ENCODE results near the gene RGS6.
"Not testable (repeated sequence)": the region's sequence is repeated elsewhere in the genome, so short reads cannot be mapped to it uniquely, and the experiment has no call there.

Gene RGS6

DNA sequence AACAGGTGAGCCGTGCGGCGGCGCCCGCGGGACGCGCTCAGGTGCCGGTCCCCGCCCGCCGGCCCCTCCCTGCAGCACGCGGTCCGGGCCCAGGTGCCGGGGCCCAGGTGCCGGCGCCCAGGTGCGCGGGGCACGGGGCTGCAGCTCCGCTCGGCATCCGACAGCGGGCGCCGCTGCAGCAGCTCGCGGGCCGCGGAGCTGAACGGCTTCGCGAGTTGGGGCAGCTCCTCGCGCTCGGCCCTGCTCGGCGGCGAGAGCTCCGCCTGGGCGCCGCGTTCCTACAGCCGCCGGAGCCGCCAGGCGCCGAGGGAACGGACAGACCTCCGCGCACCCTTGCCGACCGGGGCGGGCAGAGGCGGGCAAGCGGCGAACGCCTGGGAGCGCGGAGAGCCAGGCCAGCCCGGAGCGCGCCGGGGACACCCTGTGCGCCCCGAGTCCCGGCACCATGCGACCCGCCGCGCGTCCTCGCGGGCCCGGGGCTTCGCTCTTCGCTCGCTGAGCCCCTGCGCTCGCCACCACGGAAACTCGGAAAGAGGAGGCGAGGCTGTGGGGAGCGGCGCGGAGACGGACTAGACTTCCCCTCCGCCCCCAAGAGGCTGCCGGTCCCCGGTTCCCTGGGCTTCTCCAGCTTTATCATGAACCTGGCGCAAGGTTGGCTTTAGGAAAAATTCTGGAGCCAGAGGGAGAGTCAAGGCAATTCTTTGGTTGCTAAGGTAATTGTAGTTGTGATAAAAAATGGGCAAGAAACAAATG lies at the start of gene RGS6:
RGS6 (plus strand) TSS at position 201 of the 753 bp plus-strand sequence.
- peak; percentile 21 for DNase-seq

DNA sequence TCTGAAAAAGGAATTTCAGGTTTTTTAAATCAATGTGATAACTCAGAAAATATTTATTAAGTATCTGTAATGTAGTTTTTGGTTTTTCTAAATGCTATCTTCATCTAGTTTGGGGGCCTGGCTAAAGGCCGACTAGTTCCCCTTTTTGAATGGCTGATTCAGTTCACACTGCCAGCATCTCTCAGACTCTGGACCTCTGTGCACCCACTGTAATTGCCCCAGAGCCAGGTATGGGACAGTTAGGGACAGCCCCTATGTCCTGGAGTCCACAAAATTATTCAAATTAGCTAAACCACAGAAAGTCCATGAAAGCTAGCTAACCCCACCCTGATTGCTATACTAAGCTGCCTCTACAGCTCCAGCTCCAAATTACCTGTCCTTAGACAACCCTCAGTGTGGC lies 49.1 kb upstream of the RGS6 start:
- DNase-seq, result no peak

DNA sequence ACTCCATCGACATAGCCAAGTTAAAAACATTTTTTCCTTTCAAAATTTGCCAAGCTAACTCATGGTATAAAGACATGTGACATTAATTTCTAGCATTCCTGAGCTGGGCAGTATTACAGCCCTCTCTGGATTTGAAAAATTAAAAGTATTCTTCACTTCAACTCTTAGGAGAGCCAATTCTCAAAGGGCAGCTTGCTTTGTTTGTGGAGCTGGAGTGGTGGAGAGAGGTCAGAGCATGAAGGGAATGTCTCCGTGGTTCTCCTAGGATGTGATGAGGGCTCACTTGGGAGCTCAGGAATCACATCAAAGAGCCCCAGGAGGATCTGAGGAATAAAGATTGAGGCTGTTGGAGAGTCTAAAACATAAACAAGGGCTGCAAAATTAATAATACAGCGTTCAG lies 46.9 kb upstream of the RGS6 start:
- DNase-seq, result no peak

DNA sequence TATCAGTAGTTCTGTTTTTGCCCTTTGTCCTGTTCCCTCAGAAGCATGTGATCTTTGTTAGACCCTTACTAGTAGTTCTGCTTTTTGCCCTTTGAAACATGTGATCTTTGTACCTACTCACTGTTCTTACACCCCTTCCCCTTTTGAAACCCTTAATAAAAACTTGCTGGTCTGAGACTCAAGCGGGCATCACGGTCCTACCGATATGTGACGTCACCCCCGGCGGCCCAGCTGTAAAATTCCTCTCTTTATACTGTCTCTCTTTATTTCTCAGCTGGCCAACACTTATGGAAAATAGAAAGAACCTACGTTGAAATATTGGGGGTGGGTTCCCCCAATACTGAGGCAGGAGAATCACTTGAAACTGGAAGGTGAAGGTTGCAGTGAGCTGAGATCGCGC lies 44.4 kb upstream of the RGS6 start:
- not testable (repeated sequence) for DNase-seq

DNA sequence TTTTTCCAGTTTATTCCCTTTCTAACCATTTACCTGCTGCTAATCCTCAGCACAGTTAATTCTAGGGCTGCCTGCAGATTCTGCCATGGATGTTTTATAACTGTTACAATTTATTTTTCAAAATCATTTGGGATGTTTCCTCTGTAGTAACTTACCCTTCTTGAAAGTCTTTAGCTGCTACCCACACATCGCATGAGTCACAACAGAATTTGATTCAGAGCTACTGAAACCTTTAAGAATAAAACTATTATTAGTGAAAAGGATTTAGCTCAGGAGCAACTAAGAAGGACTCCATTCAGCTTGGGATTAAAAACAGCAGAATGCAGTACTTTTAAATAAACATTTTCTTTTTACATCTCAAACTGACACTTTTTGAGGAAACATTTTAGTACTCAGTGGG lies 41.7 kb upstream of the RGS6 start:
- DNase-seq, result no peak

DNA sequence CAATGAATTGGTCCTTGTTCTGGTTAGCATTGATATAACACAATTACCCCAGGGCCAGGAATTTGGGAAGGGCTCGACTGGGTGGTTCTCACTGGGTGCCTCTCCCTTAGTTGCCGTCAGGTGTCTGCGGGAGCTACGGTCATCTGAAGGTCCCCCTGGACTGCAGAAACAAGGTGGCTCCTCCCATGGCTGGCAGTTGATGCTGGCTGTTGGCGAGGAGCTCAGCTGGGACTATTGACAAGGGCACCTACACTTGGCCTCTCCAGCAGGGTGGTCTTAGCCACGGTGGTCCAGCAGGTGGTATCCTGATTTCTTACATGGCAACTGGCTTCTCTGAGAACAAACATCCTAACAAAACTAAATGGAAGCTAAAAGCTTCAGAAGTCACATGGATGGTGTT lies 41.0 kb upstream of the RGS6 start:
- no peak for DNase-seq

DNA sequence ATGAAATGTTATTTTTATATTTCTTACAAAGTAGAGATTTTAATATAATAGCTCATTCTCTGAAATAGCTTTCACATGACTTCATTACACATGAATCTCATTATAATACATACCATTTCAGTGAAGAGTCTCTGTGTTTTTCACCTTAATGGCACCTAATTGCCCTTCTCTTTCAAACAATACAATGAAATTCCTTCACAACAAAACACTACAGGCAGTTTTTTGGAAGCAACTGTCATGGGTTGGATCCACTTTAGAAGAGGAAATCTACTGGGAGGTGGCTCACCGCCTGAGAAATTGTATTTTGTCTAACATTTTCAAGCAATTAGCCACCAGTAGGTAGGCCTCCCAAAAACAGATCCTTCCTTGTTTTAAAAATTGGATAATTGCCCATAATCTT lies 40.3 kb upstream of the RGS6 start:
- no peak for DNase-seq

DNA sequence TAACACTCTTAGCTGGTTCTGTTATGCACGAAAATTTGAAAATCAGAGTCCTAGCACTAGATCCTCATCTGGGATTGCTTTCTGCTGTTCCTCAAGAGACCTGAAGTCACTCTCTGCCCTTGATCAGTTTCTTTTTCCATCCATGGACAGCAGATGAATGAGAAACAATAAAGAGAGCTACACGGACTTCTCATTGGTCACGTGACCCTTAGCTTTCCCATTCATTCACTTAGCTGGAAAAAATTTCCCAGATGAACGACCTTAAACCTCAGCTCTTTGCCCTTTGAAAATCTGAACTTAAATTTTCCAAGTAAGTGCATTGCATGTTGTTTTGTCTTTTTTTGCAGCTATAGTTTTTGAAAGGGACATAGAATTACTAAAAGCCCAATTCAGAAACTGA lies 27.2 kb upstream of the RGS6 start:
- no peak for DNase-seq

DNA sequence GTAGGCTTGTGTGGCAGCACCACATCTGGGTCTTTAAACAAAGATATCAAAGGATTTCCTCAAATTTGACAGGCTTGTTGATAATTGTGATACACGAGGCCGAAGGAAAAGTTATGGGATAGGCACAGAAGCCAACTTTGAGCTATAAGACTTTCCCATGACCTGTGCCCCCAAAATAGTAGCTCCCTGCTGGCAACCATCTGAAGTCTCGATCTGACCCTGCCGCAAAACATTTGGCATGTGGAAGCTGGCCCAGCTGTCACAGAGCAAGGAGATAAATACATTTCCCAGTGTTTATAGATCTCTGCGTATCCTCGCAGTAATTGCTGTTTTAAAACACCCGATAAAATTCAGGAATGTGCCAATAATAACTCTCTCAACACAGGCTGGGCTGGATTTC lies 26.4 kb upstream of the RGS6 start:
- no peak for DNase-seq

DNA sequence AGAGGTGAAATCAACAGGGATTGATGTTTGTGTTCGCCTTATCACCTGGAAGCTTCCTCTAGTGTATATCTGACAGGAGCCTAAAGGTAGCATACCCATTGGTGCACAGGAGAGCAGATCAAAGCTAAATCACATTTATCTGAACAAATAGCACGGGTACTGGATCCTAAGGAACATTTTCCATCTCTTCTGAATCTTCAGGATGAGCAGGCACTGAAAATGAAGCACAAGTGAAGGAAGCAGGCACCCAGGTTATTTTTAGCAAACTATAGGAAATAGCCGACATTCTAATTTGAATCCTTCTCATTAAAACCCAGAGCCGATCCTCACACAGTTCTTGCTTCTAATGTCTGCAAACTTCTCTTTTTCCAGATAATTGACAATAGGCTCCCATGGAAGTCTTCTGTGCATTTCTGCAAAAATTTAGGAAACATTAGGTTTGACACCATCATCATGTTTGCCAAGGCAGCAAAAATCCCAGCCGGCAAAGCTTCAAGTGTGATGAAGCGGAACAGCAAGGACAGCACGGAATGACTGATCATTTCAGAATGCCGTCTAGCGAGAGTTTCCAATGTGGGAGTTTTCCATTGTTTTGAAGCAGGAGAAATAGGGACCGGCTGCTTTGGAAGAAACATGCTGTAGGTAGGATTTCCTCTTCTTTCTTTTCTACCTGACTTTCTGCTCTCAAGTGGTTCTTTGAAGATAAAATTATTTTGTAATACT lies 24.3 kb upstream of the RGS6 start:
- no peak for DNase-seq

DNA sequence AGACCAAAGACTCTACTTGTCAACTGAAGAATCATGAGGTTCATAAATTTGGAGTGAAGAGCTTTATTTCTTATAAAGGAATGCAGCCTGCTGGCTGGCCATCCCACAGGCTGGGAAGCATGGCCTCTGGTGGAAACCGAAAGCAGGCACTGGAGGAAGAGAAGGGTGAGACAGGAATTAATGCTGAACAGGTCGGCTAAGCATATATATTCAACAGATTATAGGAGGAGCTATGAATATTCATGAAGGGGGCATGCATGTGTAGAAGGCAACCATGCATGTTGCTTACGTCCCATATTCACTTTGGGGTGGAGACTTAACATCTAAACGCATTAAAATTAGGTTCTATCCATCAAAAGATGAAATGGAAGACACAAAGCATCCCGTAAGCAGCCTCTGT lies 20.6 kb upstream of the RGS6 start:
- DNase-seq, result no peak

DNA sequence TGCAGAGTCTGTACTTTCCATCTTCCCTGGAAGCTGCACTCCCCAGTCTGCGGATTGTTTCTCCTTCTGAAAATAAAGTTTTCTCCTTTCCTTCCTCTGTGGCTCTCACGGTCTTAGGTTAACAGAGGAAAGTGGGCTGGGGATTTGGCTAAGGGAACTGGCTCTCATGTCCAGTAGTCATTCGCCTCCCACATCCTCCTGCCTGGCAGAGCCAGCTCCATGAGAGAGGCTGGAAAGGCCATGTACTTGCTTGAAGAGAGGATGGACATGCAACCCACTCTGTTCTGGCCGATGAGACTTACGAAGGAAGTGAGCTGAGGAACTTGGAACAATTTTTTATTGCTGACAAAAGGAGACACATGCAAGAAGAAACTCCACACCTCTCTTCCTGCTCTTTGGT lies 18.9 kb upstream of the RGS6 start:
- no peak for DNase-seq

DNA sequence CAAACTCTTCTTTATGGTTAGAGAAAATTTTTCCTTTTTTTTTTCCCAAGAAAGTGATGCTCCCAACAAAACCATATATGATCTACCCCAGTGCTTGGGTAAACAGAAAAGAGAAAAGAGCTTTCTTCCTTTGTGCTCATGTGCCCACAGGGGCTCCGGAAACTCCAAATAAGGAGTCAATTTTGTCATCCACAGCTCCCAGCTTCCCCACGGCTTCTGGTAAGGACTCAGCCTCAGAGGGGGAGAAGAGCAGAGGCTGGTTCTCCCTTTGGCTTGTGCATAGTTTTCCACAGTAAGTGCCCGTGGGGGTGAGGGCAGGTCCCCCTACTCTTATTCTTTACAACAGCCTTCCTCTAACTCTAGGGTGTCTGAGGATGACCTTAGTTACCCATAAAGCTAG lies 13.3 kb upstream of the RGS6 start:
- no peak for DNase-seq

DNA sequence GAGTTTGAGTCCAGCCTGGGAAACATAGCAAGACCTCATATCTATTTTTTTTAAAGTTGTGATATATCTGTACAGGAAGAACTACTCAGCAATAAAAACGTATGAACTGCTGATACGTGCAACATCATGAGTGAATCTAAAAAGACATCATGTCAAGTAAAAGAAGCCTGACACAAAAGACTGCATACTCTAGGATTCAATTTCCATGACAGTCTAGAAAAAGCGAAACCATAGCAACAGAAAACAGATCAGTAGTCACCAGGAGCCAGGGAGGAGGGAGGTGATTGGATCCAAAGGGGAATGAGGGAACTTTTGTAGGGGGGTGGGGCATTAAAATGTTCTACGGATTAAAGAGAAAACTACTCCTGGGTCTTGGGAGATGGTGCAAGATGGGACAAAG lies 8.7 kb upstream of the RGS6 start:
- no peak for DNase-seq

DNA sequence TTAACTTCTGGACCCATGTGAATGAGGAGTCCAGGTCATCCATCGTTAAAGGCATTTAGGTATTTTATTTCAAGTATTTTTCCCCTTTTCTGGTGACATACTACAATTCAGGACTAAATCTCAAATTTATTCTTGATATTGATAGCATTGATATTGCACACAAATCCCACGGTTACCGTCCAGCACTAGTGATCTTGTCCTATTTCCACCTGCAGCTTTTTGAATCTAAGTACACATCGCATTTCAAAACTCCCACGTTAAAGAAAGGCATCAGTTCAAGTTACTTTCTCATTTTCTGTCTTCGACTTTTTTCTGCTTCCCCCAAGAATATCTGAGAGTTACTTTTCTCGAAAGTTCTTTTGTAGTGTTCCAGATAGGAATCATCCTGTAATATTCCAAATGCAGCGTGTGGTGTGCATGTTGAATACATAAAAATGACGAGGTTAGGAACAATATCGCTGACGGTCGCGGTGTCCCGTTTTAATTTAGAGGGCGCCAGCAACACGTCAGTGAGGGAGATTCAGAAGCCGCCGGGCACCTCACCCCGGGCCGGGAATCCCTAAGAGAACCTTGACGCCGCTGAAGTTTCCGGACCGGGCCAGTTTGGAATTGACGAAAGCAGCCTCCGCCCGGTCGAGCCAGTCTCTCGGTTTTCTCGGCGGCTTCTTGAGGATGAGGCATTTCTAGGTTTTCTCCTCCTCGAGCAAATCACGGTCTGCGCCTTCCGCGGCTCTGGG lies 569 bp upstream of the RGS6 start:
- DNase-seq, result peak; percentile 9

DNA sequence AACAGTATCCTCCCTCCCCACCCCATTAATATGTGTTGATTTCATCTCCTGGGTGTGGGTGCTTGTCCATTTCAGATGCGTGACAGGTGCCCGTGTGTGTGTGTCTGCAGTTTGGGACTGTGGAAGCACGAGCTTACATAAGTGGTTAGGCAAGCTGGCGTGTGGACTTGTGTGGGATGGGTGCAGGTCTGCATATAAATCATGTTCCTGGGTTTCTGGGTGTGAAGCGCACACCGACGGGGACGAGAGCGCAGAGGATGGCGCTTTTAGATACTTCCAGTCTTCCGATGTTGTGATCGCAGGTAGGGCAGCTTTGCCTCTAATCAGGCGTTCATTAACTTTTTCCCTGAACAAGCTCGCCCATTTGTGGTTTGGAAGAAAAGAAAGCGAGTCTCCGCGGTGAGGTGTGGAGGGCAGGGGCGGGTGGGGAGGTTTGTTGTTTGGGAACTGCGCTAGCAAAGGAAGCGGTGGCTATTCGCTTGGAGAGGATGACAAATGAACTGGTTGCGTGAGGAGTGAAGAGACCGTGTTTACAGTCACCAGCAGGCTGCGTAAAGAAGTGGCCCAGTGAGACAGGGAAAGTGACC lies 865 bp downstream of the RGS6 start:
- DNase-seq, result no peak

DNA sequence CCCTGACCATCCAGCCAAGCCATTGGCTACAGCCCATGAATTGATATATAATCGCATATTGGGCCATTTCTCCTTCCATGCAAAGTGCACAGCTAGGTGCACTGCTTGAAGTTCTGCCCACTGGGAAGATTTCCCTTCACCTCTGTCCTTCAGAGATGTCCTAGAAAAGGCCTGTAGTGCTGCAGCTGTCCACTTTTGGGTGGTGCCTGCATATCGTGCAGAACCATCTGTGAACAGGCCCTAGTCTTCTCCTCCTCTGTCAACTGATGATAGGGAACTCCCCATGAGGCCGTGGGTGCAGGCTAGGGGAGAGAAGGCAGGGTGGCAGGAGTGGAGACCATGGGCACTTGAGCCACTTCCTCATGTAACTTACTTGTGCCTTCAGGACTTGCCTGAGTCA lies 6.0 kb downstream of the RGS6 start:
- not testable (repeated sequence) for DNase-seq

DNA sequence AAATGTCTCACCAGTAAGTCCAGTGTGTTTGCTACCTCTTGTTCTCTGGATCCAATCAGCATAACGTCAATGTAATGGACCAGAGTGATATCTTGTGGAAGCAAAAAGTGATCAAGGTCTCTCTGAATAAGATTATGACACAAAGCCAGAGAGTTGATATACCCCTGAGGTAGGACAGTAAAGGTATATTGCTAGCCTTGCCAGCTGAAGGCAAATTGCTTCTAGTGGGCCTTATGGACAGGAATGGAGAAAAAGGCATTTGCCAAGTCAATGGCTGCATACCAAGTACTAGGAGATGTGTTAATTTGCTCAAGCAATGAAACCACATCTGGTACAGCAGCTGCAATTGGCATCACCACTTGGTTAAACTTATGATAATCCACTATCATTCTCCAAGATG lies 7.1 kb downstream of the RGS6 start:
- not testable (repeated sequence) for DNase-seq

DNA sequence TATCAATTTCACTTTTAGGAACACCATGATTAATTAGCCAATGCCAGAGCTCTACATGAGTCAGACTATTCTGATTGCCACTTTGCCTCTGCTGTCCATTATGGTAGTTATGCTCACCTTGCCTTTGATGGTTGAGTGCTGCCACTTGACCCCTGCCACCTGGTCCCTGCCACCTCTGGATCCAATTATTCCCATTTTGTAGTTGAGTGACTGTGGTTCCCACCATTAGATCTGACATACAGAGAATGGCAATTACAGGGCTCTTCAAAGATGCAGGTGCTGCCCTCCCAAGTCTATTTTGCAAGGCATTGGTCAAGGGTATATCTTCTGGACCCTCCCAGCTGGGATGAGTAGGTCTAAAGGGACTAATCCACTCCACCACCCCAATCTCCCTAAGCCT lies 8.3 kb downstream of the RGS6 start:
- DNase-seq, result not testable (repeated sequence)

DNA sequence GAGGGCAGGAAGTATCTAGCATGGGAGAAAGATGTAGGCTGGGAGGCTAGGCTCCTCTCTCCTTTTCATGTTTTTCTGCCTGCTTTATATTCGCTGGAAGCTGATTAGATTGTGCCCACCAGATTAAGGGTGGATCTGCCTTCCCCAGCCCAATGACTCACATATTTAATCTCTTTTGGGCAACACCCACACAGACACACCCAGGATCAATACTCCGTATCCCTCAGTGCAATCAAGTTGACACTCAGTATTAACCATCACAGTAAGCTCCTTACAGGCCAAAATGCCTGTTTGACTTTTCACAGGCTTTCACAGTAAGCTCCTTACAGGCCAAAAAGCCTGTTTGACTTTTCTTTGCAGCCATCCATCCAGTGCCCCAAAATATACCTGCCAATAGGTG lies 9.4 kb downstream of the RGS6 start:
- not testable (repeated sequence) for DNase-seq

DNA sequence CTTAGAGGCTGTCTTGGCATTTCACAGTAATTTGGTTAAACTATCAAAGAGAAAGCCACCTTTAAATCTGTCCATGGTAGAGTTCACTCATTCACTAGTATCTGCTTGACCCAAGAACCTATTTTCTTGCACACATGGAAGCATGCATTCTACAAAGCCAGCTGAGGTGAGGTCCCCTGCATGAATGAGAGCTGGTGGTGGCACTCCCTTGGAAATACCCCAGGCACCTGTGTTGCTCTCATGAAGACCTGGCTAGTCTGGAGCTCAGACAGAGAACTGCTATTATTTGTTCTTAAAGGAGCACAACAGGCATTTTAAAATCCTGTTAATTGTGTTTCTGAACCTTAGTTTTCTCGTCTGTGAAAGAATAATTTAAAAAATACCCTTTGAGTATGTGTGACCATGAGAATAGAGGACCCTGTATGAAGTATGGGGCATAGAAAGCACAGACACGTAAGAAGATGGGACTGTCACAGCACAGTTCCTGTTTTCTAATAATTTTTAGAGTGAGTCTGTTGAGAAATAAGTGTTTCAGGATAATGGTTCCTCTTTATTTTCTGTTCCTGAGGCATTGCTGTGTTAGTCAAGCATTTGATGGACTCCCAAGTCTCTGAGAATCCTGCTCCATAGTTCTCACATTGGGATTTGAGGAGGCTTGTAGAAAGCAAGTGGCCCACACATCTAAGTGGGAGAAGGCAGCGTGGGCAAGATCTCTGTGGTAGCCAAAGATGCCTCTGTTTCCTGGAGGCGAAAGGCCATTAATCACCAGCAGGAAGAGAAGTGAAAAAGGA lies 10.9 kb downstream of the RGS6 start:
- no peak for DNase-seq

DNA sequence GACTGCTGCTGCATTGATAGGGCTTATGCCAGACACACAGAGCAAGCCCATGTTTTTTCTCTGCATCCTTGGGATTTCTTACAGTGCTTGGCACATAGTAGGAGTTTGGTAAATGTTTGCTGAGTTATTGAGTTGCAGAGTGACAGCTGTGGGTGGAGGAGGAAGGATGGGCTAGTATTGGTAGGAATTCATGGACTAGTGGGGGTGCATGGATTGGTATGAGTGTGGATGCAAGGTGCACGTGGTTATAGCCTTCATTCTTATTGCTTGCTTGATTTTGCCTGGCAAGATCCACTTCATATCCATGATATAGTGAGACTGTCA lies 11.4 kb downstream of the RGS6 start:
- DNase-seq, result no peak

DNA sequence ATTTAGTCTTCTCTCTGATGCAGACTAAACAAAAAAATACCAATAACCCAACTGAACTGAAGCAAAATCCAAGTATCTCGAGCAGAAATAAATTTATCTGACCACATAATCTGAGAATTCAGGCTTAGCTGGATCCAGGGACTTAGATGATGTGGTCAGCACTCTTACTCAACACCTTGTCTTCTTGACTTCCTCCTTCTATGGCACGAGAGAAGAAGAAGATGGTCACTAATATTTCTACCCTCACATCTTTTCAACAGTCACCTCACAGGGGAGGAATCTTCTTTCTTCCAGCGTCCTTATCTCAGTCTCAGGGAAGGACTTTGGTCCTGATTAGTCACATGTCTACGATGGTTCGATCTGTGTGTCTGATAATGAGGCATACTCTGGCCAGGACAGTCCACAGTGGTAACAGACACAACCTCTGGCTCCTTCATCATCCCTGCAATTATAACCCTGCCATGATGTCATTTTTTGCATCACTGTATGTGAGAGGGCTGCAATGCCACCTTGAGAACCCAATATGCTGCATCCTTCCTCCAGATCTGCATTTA lies 15.8 kb downstream of the RGS6 start:
- DNase-seq, result no peak
